Upper lobe of left lung (tissue), 6 donors: ENCODE data around the gene EPHB1. TPM values are rescaled to one million over a fixed set of nuclear protein-coding genes. Genes with fewer than 3 reads are reported as not detected.
A peak's percentile ranks its signal among the peaks of the same experiment; 100 is the strongest.

Source experiments
- ATAC-seq, 2 donors: fragments of 200-7000 bp; cut with Tn5 transposase; one replicate each; pipeline ENCODE4 v1.9.1; 2022; ENCODE audit warnings: mild to moderate bottlenecking in 2 of 2, moderate library complexity in 2 of 2; ENCODE audit not compliant: low FRiP score in 2 of 2
- DNase-seq, 2 donors: peaks; one replicate each; pipeline ENCODE4 v3.0.0-alpha.2; 2019 to 2020
- H3K27ac ChIP-seq, 4 donors: fragments of 200-600 bp; sonication (generic); one replicate each; pipeline ENCODE4 v1.5.1; 2016 to 2019
- H3K27me3 ChIP-seq, 4 donors: fragments of 200-600 bp; sonication (generic); one replicate each; pipeline ENCODE4 v1.5.1; 2017 to 2019
- H3K36me3 ChIP-seq, 4 donors: fragments of 200-600 bp; sonication (generic); one replicate each; pipeline ENCODE4 v1.5.1; 2016 to 2019
- H3K4me1 ChIP-seq, 4 donors: fragments of 200-600 bp; sonication (generic); one replicate each; pipeline ENCODE4 v1.5.1; 2018 to 2019
- H3K4me3 ChIP-seq, 4 donors: fragments of 200-600 bp; sonication (generic); one replicate each; pipeline ENCODE4 v1.5.1; 2017 to 2019; ENCODE audit warnings: mild to moderate bottlenecking in 2 of 4, moderate library complexity in 1 of 4
- H3K9me3 ChIP-seq, 4 donors: fragments of 200-600 bp; sonication (generic); one replicate each; pipeline ENCODE4 v1.5.1; 2018 to 2019
- EP300 ChIP-seq, 4 donors: sonication (generic); formaldehyde crosslinking; IDR thresholded peaks; one replicate each; pipeline ENCODE4 v1.5.1; 2017; ENCODE audit warnings: antibody characterized with exemption in 4 of 4, control low read depth in 2 of 4
- POLR2A ChIP-seq, 4 donors: fragments of 450-650 bp; IDR thresholded peaks; one replicate each; pipeline ENCODE4 v1.5.1; 2016 to 2017; ENCODE audit warnings: antibody characterized with exemption in 4 of 4, mild to moderate bottlenecking in 2 of 4
- POLR2AphosphoS5 ChIP-seq, 2 donors: sonication (generic); formaldehyde crosslinking; IDR thresholded peaks; one replicate each; pipeline ENCODE4 v1.5.1; 2017; ENCODE audit warnings: antibody characterized with exemption in 2 of 2
- WGBS, 2 donors: methylation state at CpG; one replicate each; pipeline ENCODE4 v1.1.5; 2017 to 2018; 5-methylcytosine and 5-hydroxymethylcytosine counted together
- total RNA-seq, 6 donors: library from RNA; depleted of rRNA in 4 of 6; stranded (reverse); fragments of >200 nt in 4 of 6; gene quantifications; one replicate each; pipeline versions ENCODE4 v1.1.0 to v1.2.1, GENCODE V29; 2016 to 2021
- TF ChIP-seq, protein P1 (sequence below), 6 experiments: fragments of 450-650 bp in 4 of 6; fragments of 200-600 bp in 2 of 6; sonication (generic) in 2 of 6; IDR thresholded peaks; one replicate each; pipeline ENCODE4 v1.5.1; 2016 to 2019; ENCODE audit warnings: antibody characterized with exemption in 6 of 6
- donor health status: DM: no; HTN: no; CAD: no; lungs with moderate emphysema.
- donor health status: DM: no; HTN: yes; CAD: no; lungs with severe emphysema.

EPHB1 gene
- total RNA-seq, 6 donors from 2014 or later: 1.3 to 14.6 (median 2.4) TPM; not detected in 1

DNA sequence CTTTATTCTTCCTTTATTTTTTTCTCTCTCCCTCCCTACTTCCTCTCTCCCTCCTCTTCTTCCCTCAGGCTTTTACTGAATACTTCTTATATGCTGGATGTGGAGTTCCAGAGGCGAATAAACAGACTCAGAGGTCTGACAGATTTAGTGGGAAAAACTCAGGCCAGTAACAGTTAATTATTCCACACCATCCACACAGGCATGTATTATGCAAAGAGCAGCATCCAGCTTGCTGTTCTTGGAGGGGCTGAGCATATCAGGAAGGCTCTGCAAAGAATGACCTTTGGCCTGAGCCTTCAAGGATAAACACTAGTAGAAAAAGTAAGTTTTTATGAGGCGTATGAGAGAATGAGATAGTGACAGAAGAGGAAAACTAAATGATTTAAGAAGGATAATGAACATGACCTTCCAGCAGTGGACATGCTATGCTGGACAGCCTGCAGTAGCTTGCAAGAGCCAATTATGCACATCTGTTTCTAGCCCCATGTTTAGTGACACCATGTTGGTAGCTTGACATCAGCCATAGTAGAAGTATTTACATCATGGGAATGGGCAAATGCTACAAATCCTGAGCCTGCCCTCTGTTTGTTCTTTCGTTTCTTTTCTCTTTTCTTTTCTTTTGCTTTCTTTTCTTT is 387.4 kb downstream of the EPHB1 start:
- Histone ChIP-seq H3K36me3 (no peaks in the 10 kb centered on the region), H3K27me3 (no peaks in the 10 kb centered on the region), H3K9me3 (no peaks in the 10 kb centered on the region), H3K27ac (no peak overlapping the region), H3K4me3 (no peak overlapping the region), H3K4me1 (no peaks in the 10 kb centered on the region)
- 63 to 81% methylated on average over 3 of the region's 3 CpGs for WGBS, 2 donors
- DNase-seq (no peak), ATAC-seq (no peak)
- no peak for TF ChIP-seq POLR2A (IDR thresholded peaks at IDR 0.05)
- TF ChIP-seq, protein P1, sequence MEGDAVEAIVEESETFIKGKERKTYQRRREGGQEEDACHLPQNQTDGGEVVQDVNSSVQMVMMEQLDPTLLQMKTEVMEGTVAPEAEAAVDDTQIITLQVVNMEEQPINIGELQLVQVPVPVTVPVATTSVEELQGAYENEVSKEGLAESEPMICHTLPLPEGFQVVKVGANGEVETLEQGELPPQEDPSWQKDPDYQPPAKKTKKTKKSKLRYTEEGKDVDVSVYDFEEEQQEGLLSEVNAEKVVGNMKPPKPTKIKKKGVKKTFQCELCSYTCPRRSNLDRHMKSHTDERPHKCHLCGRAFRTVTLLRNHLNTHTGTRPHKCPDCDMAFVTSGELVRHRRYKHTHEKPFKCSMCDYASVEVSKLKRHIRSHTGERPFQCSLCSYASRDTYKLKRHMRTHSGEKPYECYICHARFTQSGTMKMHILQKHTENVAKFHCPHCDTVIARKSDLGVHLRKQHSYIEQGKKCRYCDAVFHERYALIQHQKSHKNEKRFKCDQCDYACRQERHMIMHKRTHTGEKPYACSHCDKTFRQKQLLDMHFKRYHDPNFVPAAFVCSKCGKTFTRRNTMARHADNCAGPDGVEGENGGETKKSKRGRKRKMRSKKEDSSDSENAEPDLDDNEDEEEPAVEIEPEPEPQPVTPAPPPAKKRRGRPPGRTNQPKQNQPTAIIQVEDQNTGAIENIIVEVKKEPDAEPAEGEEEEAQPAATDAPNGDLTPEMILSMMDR (IDR thresholded peaks at IDR 0.05): no peak
- no peak for TF ChIP-seq EP300 (IDR thresholded peaks at IDR 0.05)
- TF ChIP-seq POLR2AphosphoS5 (IDR thresholded peaks at IDR 0.05): no peak

DNA sequence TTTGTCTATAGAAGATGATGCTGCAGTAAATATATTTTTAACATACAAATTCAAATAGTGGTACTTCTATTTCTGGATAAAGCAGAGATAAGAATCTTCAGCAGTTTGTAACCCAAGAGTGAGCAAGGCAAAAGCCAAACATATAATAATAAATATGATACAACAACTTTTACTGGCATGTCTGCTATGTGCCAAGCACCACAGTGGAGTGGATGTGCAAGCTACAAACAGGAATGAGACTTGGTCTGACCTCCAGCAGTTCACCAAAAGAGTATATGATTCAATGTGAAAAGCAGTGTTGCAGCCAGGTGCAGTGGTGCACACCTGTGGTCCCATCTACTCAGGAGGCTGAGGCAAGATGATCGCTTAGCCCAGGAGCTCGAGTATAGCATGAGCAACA is 395.6 kb downstream of the EPHB1 start:
- DNase-seq (no peak), ATAC-seq (no peak)
- TF ChIP-seq POLR2A (IDR thresholded peaks at IDR 0.05): no peak
- Histone ChIP-seq H3K27ac (no peak overlapping the region), H3K27me3 (no peaks in the 10 kb centered on the region), H3K36me3 (no peaks in the 10 kb centered on the region), H3K9me3 (no peaks in the 10 kb centered on the region), H3K4me1 (no peaks in the 10 kb centered on the region), H3K4me3 (no peak overlapping the region)
- 79 to 81% methylated on average over 2 of the region's 2 CpGs for WGBS, 2 donors

DNA sequence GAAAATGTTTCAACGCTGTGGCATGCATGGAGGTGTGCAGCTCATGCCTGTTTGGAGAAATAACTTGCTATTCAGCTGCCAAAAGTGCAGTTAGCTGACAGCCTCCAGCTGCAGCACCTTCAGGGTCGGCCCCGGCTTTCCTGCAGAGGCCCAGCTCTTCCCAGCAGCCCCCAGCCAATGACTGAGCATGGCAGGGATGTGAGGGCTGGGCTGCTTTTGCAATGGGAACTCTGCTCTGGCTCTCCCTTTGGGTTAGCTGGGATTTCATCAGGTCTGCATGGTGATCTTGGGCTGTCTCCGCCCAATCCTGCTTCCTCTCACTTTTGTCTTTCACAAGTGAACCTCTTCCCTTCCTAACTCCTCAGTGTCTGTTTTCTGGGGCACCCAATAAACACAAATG is 396.6 kb downstream of the EPHB1 start:
- ATAC-seq: no peak
- H3K36me3 ChIP-seq: no peaks in the 10 kb centered on the region
- WGBS, 2 donors: 63 to 67% methylated on average over 2 to 3 of the region's 4 CpGs
- TF ChIP-seq POLR2AphosphoS5 (IDR thresholded peaks at IDR 0.05): no peak
- no peak for TF ChIP-seq EP300 (IDR thresholded peaks at IDR 0.05)
- H3K27ac ChIP-seq: no peak overlapping the region
- H3K9me3 ChIP-seq: no peaks in the 10 kb centered on the region
- peak in 1 of 2 donors; percentile 13 for DNase-seq
- H3K4me1 ChIP-seq: no peaks in the 10 kb centered on the region
- H3K4me3 ChIP-seq: no peak overlapping the region
- H3K27me3 ChIP-seq: no peaks in the 10 kb centered on the region

DNA sequence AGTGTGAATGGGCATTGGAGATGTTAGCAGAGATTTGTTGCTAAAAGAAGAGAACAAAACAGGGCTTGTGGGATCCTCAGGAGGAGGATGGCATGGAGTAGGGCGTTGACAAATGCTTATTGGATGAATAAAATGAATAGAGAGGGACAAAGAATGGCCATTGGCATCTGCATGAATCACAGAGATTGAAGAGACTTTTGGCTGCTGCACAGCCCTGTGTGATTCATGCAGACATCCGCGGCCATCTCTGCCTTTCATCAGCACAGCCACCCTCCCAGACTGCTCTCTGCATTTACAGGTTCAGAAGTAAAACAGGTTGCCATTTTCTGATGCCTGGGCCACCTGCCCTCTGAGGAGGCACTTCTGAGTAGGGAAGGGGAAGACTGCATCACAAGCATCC is 397.9 kb downstream of the EPHB1 start:
- WGBS, 2 donors: 40 to 85% methylated on average over 3 of the region's 3 CpGs
- Histone ChIP-seq H3K27me3 (no peaks in the 10 kb centered on the region), H3K27ac (no peak overlapping the region), H3K36me3 (no peaks in the 10 kb centered on the region), H3K9me3 (no peaks in the 10 kb centered on the region), H3K4me3 (no peak overlapping the region), H3K4me1 (no peaks in the 10 kb centered on the region)
- no peak for ATAC-seq
- no peak for TF ChIP-seq EP300 (IDR thresholded peaks at IDR 0.05)
- no peak for TF ChIP-seq POLR2A (IDR thresholded peaks at IDR 0.05)
- TF ChIP-seq, protein P1 (IDR thresholded peaks at IDR 0.05): no peak
- no peak for TF ChIP-seq POLR2AphosphoS5 (IDR thresholded peaks at IDR 0.05)
- no peak for DNase-seq

DNA sequence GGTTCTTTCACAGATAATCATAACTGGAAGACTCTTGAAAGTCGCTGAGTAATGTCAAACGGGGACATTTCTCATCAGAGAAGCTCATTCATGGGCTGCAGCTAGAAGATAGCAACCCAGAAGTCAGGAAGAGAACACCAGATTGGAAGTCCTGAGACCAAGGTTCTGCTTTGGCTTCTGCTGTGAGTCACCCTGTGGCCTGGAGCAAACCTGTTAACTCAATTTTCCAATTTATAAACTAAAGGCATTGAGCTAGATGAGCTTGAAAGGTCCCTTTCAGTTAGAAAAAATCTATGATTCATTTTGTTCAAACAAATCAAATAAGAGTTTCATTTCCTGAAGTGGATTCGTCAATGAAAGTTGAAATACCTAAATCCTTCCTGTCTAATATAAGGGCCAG is 402.2 kb downstream of the EPHB1 start:
- Histone ChIP-seq H3K4me3 (no peak overlapping the region), H3K27me3 (no peaks in the 10 kb centered on the region), H3K9me3 (no peaks in the 10 kb centered on the region), H3K4me1 (no peaks in the 10 kb centered on the region), H3K36me3 (no peaks in the 10 kb centered on the region), H3K27ac (no peak overlapping the region)
- no peak for ATAC-seq
- 54 to 69% methylated on average over 3 of the region's 3 CpGs for WGBS, 2 donors
- DNase-seq: no peak
- TF ChIP-seq POLR2A (IDR thresholded peaks at IDR 0.05) (no peak), POLR2AphosphoS5 (IDR thresholded peaks at IDR 0.05) (no peak), EP300 (IDR thresholded peaks at IDR 0.05) (no peak)
- TF ChIP-seq, protein P1 (IDR thresholded peaks at IDR 0.05): no peak

DNA sequence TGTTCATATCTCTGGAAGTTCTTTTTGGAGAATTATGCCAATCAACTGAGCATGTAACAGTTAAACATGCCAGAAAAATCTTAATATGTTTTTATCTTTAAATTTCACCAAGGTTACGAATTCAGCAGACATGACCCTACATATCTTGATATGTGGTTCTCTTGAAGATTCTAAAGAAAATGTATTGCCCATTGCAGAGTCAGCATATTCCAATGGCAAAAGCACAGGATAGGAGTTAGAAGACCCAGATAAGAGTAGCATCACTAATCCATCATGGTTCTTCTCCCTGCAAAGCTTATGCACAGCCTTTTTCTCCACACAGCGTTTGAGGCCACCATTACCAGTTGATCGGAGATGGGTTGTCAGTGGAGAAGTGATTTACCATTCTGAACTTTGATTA is 402.8 kb downstream of the EPHB1 start:
- 86 to 92% methylated on average over 3 of the region's 3 CpGs for WGBS, 2 donors

More for the DNA sequence above, 402.8 kb downstream of the EPHB1 start:
- no peak for DNase-seq
- Histone ChIP-seq H3K27ac (no peak overlapping the region), H3K4me1 (no peaks in the 10 kb centered on the region), H3K4me3 (no peak overlapping the region), H3K36me3 (no peaks in the 10 kb centered on the region), H3K27me3 (no peaks in the 10 kb centered on the region), H3K9me3 (no peaks in the 10 kb centered on the region)
- TF ChIP-seq POLR2A (IDR thresholded peaks at IDR 0.05) (no peak), POLR2AphosphoS5 (IDR thresholded peaks at IDR 0.05) (no peak), EP300 (IDR thresholded peaks at IDR 0.05) (no peak)
- TF ChIP-seq, protein P1 (IDR thresholded peaks at IDR 0.05): no peak
- no peak for ATAC-seq
